ENCODE data around the gene TYR. TPM values are rescaled to one million over a fixed set of nuclear protein-coding genes. Genes with fewer than 3 reads are reported as not detected.
"Not testable (repeated sequence)": the region's sequence is repeated elsewhere in the genome, so short reads cannot be mapped to it uniquely, and the experiment has no call there.

Gene TYR
- total RNA-seq, 1 donor from 2014 or later, result not detected

GRCh38 chr11:89333704-89334103 lies 156.0 kb downstream of the TYR start:
- not testable (repeated sequence) for H3K4me3 ChIP-seq; H3K9me3 ChIP-seq; DNase-seq (ENCODE audit: low spot score in 2 of 2); H3K4me1 ChIP-seq; H3K27me3 ChIP-seq
- TF ChIP-seq CTCF (IDR thresholded peaks at IDR 0.05), result peak in 2 of 3 experiments; percentile 13 to 38
- intact Hi-C loops (cut with DNase I), result loop anchor here (5.0 kb wide), 1 partner anchor 279 kb away; no protein-coding TSS in a partner anchor
- peaks cover 5 to 26% of the 10 kb centered on the region in 2 donors for H3K36me3 ChIP-seq
- peak overlapping the region in 1 of 2 donors; percentile 29 for H3K27ac ChIP-seq

DNA sequence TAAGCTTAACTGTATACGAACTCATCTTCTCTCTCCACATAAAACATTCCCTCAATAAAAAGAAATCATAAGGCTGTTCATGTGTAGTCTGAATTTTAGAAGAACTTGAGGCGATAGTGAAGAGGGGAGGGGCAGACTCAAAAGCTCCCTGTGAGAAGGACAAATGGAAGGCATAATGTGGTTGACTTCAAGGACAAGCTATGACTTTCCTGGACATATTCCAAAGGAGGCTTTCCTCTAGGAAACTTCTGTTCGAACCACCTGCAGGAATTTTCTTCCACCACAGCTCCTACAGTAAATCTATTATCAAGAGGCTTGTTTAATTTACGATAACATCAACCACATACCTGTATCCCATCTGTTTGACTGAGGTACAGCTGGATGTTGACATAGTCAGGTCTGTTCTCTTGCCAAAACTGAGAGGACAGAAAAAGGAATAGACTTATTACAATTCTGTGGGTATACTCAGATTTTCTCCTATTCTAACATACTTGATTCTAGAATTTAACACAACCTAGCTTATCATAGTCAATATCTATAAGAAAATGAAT lies 159.5 kb downstream of the TYR start:
- Histone ChIP-seq H3K27ac (peak overlapping the region in 1 of 2 donors; percentile 12), H3K4me1 (peaks cover 0 to 13% of the 10 kb centered on the region in 2 donors), H3K36me3 (peaks cover 5 to 25% of the 10 kb centered on the region in 2 donors)
- H3K9me3 ChIP-seq; H3K27me3 ChIP-seq; H3K4me3 ChIP-seq; intact Hi-C loops (cut with DNase I); DNase-seq (ENCODE audit: low spot score in 2 of 2): not testable (repeated sequence)

GRCh38 chr11:89338073-89338472 lies 160.4 kb downstream of the TYR start:
- H3K27me3 ChIP-seq; intact Hi-C loops (cut with DNase I): not testable (repeated sequence)
- peaks cover 0 to 20% of the 10 kb centered on the region in 2 donors for H3K4me1 ChIP-seq

DNA sequence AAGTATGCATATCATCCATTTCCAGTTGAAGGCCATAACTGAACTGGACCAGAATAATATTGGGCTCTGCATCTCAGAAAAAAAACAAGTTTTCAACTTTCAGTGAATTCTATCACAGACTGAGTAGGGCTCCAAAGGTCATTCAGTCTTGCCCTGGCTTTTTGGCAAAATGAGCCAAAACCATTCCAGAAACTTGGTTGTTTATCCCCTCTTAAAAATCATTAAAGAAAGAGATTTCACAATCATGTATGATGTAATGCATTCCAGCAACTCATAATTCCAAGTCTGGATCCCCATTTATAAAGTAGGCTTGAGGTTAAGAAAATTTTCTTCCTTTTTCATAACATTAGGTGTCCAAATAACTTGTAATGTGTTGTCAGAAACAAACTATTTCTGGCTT lies 162.8 kb downstream of the TYR start:
- H3K27me3 ChIP-seq; H3K9me3 ChIP-seq; H3K4me3 ChIP-seq; DNase-seq (ENCODE audit: low spot score in 2 of 2): not testable (repeated sequence)
- intact Hi-C loops (cut with DNase I), result loop anchor here (5.0 kb wide), 2 partner anchors 42 to 152 kb away; partner anchors contain the start of gene NOX4
- peaks cover 0 to 26% of the 10 kb centered on the region in 2 donors for H3K4me1 ChIP-seq
- peaks cover 5 to 20% of the 10 kb centered on the region in 2 donors for H3K36me3 ChIP-seq
- peak overlapping the region; percentile 73 to 76 for H3K27ac ChIP-seq

More at GRCh38 chr11:89338073-89338472, 160.4 kb downstream of the TYR start:
- not testable (repeated sequence) for H3K4me3 ChIP-seq; DNase-seq (ENCODE audit: low spot score in 2 of 2); H3K9me3 ChIP-seq
- H3K36me3 ChIP-seq, result peaks cover 5 to 25% of the 10 kb centered on the region in 2 donors
- H3K27ac ChIP-seq, result peak overlapping the region; percentile 18 to 53

DNA sequence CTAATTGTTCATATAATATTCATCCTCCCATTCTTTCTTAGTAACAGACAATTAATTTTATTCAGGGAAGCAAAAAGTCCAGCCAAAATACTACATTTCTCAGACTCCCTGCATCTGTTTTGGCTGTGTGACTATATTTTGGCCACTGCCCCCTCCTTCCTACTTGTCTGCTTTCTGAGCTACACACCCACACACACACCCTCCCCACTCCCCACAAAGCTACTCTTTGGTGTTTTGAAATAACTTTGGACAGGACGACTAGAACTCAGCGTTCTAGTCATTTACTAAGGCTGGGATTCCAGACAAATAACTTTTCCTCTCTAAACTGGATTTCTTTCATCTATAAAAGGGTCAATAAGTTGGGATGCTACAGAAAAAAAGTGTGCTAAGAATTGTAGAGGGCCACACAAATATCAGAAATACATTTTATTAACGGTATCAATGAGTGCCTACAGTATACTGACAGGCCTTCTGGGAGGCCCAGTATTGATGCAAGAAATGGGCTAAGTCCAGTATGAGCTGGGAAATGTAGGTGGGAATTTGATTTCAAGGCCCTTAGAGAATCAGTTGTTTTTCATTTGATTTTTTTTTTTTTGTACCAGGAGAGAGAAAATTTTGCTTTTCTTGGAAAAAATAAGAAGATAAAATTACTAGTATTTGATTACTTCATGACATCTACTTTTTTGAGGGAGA lies 165.4 kb downstream of the TYR start:
- not testable (repeated sequence) for H3K4me3 ChIP-seq, H3K9me3 ChIP-seq, H3K27me3 ChIP-seq
- peaks cover 0 to 17% of the 10 kb centered on the region in 2 donors for H3K36me3 ChIP-seq
- intact Hi-C loops (cut with DNase I), result loop anchor here (5.0 kb wide), 2 partner anchors 39 to 149 kb away; partner anchors contain the start of gene NOX4
- H3K4me1 ChIP-seq, result peaks cover 0 to 26% of the 10 kb centered on the region in 2 donors
- DNase-seq (ENCODE audit: low spot score in 2 of 2), result peak; percentile 28 to 78
- H3K27ac ChIP-seq, result peak overlapping the region; percentile 73 to 76

Other genes starting within 250 kb of the TYR start
- gene GRM5, start 111.9 kb upstream of the TYR start, total RNA-seq, result 10.2 TPM

Measured in ascending aorta (tissue), 2 donors.